HG03139 (cell line): ENCODE results near the gene ELL.
"Not testable (repeated sequence)": the region's sequence is repeated elsewhere in the genome, so short reads cannot be mapped to it uniquely, and the experiment has no call there.

Source experiments
- ATAC-seq: cut with Tn5 transposase; IDR thresholded peaks from one replicate; pipeline ENCODE4 v1.9.1; 2021; ENCODE audit not compliant: unreplicated experiment

The ELL gene

GRCh38 chr19:18532168-18532890 lies 10.5 kb upstream of the ELL start:
- no peak for ATAC-seq

- no peak for ATAC-seq
These were observed 9.6 kb upstream of the ELL start for GRCh38 chr19:18531485-18531884.

GRCh38 chr19:18529782-18530181 lies 7.9 kb upstream of the ELL start:
- ATAC-seq = no peak

GRCh38 chr19:18526316-18526715 lies 4.4 kb upstream of the ELL start:
- no peak for ATAC-seq

DNA sequence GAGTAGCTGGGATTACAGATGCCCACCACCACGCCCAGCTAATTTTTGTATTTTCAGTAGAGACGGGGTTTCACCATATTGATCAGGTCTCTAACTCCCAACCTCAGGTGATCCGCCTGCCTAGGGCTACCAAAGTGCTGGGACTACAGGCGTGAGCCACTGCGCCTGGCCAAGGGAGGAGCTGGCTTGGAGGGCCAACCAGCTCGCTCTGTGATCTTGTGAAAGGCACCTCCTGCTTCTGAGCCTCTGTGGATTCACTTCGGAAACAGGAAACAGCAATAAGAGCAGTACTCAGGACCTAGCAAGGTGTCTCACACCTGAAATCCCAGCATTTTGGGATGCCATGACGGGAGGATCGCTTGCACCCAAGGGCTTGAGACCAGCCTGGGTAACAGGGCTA lies 2.0 kb upstream of the ELL start:
- no peak for ATAC-seq

DNA sequence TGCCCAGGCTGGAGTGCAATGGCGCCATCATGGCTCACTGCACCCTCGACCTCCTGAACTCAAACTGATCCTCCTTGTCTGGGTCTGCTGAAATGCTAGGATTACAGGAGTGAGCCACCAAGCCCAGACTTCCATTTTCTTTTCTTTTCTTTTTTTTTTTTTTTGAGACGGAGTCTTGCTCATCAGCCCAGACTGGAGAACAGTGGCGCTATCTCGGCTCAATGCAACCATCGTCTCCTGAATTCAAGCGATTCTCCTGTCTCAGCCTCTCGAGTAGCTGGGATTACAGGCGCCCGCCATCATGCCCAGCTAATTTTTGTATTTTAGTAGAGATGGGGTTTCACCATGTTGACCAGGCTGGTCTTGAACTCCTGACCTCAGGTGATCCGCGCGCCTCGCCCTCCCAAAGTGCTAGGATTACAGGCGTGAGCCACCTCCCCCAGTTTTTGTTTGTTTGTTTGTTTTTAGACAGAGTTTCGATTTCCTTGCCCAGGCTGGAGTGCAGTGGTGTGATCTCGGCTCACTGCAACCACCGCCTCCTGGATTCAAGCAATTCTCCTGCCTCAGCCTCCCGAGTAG lies 1.1 kb upstream of the ELL start:
- ATAC-seq = not testable (repeated sequence)

- ATAC-seq = peak; percentile 85
These were observed 423 bp upstream of the ELL start for GRCh38 chr19:18522124-18522861.

DNA sequence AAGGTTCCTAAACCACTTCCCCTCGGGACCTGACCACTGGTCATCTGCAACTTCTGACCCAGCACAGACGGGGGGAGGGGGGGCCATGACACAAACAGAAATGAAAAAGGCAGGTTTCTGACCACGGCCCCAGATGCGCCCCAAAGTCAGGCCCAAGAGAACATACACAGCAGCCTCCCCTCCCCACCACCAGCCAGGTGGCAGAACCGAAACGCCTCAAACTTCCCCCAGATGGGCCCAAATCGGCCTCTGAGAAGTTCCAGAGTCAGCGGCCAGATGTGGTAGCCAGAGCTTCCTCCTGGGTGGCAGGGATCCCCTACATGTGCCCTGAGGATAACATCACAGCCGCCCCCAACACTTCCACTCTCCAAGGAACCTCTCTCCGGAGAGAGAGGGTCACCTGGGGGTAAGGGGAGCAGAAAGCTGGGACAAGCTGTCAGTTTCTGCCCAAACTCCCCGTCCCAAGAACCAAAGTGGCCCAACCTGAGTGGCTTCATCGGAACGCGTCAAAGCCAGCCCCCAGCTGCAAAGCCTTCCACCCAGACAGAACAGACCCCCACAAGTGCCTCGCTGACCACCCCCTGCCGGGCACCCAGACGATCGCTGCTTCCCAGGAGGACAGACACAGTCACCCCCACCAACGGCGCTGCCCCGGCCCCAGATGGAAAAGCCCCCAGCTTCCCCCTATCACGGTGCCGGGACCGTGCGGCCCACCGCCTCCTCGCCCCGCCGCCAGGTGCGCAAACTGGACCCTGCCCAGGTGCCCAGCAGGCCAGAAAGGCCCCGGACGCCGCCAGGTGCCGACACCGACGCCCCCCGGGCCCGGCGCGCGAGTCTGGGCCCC lies 800 bp downstream of the ELL start:
- ATAC-seq = no peak

DNA sequence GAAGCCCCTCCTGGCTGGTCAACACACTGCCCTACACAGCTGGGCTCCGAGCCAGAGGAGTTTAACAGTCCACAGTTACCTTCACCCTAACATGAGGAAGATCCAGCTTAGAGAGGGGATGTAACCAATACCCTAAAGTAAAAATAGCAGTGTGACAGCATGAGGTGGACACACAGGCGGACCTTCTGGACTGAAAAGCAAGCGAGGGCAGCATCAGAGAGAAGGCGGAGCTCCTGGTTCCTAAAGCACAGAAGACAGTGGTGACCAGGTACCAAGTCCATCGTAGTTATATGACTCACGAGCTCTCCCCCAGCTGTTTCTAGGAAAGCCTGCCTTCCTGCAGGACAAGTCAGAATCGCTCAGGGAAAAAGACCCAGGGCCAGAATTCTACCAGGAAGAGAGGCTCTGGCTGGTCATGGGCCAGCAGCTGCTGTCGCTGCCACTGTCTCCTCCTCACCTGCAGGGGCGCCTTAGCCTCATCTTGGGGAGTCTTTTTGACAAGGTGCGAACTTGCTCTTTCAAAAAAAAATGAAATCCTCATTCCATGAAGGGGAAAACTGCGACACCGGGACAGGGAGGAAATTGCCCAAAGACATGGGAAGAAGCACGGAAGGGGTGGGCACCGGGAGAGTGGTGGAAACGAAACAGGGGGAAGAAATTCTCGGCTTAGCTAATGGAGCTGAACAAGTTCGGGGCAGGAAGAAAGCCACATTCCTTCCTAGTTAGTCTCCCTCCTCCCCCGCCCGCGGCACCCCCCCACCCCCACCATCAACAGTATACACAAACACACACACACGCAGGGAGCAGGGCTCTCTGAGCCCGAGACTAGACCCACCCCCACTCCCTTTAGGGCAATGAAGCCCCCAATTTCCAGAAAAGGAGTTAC lies 1.7 kb downstream of the ELL start:
- no peak for ATAC-seq

DNA sequence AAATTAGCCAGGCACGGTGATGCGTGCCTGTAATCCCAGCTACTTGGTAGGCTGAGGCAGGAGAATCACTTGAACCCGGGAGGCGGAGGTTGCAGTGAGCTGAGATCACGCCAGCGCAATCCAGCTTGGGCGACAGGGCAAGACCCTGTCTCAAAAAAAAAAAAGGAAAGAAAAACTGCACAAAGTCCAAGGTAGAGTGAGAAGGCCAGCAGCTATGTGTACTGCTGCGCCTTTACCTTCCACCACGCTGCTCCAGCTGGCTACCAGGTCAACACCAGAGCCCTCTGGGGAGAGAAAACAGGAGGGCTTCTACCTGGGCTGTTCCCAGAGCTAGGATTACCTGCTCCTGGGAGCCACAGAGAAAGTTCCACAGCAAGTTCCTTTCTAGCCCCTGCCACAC lies 3.2 kb downstream of the ELL start:
- no peak for ATAC-seq

GRCh38 chr19:18517606-18518005 lies 4.3 kb downstream of the ELL start:
- ATAC-seq = no peak

GRCh38 chr19:18515959-18516358 lies 5.9 kb downstream of the ELL start:
- no peak for ATAC-seq

DNA sequence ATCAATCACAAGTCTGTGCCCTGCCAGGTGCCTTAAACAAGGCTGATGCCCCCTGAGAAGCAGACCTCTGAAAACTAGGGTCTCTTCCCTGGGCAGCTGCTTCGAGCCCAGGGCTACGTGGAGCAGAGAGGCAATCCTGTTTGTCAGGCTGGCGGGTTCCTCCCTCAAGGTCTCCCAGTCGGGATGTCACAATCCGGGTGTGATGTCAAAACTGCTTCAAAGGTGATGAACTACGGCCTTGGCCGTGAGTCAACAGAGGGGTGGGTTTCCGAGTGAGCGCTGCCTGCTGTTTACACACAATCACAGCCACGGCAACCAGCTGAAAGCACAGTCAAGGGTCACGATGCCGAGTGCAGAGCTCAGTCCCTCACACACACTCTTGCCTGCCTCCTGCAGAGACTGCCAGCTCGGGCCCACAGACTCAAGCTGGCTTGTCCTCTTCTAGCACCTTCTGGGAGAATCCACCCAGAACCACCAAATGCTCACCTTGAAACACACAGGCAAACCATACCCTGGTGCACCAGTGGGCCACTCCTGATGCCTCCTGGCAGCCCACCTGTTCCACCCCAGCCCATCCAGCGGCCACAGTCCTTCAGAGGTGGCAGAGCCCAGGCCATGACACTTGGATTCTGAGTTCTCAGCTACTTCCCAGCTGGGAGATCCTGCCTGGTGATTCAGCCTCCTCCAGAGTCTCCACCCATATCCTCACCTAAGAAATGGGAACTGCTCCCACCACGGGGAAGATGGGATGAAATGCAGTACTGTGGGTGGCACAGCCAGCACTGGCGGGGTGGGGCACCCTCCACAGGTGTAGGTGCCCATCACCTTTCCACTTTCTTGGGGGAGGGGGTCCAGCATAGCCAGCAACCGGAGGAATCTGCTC lies 6.8 kb downstream of the ELL start:
- ATAC-seq = no peak

DNA sequence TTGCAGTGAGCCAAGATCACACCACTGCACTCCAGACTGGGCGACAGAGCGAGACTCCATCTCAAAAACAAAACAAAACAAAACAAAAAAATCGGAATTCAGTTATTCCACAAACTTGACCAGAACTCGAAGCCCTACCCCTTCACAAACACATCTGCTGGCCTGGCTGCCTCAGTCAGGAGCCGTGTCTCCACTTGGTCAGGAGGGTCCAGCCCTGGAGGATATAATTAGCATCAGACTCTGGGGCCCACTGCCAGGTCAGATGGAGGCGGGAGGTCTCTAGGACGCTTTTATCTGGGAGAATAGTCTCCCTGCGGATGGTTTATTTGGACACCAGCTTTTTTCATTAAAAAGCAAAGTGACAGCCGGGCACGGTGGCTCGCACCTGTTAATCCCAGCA lies 8.0 kb downstream of the ELL start:
- ATAC-seq = no peak

DNA sequence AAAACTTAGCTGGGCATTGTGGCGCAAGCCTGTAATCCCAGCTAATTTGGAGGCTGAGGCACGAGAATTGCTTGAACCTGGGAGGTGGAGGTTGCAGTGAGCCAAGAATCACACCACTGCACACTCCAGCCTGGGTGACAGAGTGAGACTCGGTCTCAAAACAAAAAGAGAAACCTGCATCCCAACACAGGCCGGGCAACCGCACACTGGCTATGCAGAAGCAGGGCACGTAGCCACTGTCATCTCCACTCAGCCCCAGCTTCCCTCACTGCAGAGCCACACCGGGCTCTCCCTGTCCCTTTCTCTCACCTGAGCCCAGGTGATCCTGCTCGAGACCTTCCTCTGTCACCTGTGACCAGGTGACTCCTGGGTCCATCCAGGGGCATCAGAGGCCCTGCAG lies 11.7 kb downstream of the ELL start:
- no peak for ATAC-seq

DNA sequence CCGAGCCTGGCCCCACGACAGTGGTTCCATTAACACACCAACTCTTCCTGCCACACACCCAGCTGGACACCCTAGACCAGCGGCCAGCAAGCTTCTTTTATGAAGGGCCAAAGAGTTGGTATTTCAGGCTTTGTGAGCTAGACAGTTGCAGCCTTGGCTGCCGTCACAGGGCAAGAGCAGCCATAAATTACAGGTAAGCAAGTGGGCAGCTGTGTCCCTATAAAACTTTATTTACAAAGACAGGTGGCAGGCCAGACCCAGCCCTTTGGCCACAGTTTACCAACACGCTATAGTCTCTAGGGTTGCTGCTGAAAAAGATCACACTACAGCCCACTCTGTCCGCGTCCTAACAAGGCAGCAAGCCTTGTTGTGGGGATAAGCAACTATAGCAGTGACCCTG lies 13.3 kb downstream of the ELL start:
- no peak for ATAC-seq

DNA sequence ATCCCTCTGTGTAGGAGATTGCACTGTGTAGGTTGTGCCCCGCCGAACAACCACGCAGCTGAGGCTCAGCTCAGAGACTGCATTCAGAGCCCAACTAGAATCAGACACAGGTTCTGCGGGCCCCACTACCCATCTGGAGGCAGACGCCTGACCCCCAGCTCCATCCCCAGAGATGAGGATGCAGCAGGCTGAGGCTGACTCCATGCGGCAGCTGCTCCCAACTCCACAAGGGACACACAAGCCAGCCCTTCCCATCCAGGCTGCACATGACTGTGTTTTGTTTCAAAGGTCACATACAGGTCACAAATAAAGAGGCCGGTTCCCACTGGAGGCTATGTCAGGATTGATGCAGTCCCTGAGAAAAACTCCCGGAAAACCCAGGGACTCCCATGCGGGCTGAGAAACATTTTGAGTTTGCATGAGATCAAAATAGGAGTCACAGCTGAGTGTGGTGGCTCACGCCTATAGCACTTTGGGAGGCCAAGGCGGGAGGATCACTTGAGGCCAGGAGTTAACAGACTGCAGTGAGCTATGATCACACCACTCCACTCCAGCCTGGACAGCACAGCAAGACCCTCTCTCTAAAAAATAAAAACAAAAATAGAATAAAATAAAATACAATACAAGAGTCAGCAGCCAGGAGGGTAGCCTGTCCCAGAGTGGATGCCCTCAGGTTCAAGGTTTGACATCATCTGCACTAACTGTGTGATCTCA lies 14.0 kb downstream of the ELL start:
- no peak for ATAC-seq

DNA sequence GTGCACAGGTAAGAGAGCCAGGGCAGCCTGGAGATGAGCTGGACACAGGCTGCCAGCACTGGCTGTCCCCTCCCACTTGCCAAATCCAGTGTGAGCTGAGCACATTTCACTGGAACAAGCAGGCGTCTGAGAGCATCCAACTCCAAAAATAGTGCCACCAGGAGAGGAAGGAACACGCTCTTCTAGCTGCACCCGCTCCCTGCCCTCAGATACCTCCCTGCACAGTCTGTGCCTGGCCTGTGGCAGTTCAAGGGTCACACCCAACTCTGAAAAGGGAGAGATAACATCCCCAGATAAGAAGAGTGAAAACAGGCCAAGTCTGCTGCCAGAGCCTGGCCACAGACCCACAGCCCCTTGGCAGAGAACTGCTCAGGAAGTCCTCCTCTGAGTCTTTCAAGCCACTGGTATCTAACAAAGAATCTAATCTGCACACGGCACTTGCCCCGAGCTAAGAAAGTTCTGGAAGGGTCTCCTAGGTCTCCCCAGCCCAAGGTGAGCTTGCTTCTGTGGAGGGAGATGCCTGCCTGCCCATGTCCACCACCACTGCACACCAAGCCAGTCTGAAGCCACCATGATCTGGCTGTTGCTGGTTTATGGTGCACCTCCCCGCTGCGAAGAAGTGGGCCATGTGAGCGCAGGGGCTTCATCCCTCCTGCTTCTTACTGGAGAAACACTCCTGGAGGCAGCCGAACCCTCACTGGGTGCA lies 14.7 kb downstream of the ELL start:
- ATAC-seq = no peak
